Glomerular endothelial cell (primary cell): ENCODE measurements around the gene PSMB11. TPM values are rescaled to one million over a fixed set of nuclear protein-coding genes. Genes with fewer than 3 reads are reported as not detected.

ENCODE experiments used
- DNase-seq: peaks from one replicate; pipeline ENCODE4 v3.0.0-alpha.2; 2011; ENCODE audit warnings: low read depth, low spot score; ENCODE audit errors: extremely low read depth
- total RNA-seq: library from RNA; depleted of rRNA; stranded (reverse); fragments of >200 nt; gene quantifications from 2 replicates; pipeline ENCODE4 v1.2.3, GENCODE V29; 2015

PSMB11 gene
- total RNA-seq, 1 donor from 2014 or later = not detected

- DNase-seq = no peak
Observed at GRCh38 chr14:23056956-23057756, 15.1 kb downstream of the PSMB11 start, which contains the start of gene CDH24. Gene CDH24 (minus strand): TSS chr14:23057520. CDS start chr14:23055733, 1,787 bp downstream.

DNA sequence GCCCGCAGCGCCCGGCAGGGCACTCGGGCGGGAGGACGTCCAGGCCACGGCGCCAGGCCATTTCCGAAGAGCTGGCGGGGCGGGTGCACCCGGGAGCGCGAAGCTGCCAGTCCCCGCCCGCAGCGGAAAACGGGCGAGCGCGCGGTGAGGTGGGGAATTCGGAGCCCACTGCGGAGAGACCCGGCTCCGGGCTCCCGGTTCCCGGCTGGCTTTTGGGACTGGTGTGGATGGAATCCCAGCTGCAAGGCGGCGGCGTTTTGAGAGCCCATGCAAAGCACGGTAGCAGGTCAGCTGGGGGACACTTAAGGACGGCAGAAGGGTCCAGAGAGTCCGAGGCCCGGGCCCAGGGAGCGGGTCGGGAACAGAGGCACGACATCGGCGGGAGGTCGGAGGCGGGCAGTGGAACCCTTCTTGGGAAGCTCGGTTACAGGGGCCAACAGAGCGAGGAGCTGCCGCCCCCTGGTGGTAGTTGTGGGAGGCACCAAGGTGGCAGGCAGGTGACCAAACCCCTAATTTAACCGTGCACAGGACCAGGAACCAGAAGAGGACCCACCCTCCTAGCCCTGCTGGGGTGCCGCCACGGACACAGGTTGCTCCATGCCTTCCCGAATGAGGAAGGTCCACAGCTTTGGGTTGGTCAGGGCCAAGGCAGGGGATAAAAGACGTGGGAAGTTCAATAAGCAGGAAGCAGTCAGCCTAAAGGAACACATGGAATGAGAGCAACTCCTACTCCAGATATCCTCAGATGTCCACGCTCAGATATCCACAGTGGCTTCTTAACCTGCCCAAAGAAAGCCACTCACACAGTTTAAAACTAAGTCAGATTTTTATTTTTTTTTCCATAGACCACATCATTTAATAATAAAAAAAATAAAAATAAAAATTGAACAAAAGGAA, 16.0 kb downstream of the PSMB11 start:
- DNase-seq = no peak

DNA sequence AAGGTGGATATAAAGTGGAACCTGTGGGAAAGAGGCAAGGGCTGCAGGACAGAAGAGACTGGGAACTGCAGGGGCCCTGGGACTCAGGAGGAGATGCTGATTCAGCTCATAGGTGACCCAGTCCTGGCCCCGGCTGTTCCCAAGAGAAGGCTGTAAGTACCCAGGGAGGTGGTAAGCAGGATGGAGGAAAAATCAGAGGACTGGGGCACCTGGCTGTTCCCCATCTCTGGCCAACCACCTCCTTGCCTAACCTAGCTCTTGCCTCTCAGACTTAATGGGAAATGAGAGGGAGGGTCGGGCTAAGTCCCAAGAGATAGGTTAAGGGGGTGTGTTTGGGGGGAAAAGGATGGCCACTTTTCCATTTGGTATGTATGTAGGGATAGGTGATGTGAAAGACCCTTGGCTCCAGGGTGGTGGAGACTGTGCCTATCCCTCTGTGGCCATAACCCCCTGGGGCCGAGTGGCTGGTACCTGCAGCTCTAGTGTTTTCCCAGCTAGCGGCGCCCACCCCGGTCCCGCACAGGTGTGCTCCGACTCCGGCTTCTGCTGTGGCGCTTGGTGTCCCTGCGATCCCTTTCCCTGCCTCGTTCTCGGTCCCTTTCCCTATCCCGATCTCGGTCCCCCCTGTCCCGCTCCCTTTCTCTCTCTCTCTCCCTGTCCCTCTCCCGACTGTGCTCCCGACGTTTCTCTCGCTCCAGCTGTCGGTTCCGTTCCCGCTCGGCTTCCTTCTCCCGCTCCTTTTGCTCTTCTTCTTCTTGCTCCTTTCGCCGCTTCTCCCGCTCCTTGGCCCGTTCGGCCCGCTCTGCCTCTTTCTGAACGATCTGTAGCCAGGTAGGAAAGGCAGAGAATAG, 16.9 kb downstream of the PSMB11 start:
- DNase-seq = no peak

DNA sequence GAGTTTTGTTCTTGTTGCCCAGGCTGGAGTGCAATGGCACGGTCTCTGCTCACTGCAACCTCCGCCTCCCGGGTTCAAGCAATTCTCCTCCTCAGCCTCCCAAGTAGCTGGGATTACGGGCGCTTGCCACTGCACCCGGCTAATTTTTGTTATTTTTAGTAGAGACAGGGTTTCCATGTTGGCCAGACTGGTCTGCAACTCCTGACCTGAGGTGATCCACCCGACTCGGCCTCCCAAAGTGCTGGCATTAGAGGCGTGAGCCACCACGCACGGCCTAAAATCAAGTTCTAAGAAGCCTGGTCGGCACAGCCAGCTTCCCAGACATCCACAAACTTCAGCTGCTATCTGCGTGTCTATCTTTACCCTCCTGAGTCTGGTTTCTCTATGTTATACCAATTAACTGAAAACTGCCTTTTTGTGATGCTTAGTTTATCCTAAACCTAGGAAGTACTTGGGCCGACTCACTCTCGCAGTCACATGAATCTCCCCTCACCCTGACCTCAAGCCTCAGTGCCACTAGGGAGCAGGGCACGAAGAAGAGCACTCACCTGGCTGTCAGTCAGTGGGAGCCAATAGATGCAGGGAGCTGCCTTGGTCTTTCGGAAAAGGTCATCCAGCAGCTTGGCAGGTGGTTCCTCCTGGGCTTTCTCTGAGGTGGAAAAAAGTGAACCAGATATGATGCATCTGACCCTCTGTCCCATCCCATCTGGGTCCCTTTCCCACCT, 18.7 kb downstream of the PSMB11 start:
- DNase-seq = no peak

DNA sequence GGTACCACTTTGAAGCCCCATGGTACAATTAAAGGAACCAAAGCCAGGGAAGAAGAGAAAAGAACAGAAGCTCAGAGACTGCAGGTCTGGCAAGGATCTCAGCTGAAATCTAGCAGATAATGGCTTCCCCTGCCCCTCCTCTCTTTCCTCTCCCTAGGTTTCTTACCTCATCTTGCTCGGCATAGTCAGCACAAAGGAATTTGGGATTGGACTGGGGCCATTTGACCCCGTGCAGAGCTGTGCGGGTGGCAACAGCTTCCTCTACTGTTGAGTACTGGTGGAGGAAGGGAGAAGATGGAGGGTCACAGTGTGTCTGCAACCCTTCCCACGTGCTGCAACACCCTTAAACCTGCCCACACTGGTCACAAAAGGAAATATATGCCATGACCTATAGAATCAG, 20.0 kb downstream of the PSMB11 start:
- peak; percentile 87 for DNase-seq

DNA sequence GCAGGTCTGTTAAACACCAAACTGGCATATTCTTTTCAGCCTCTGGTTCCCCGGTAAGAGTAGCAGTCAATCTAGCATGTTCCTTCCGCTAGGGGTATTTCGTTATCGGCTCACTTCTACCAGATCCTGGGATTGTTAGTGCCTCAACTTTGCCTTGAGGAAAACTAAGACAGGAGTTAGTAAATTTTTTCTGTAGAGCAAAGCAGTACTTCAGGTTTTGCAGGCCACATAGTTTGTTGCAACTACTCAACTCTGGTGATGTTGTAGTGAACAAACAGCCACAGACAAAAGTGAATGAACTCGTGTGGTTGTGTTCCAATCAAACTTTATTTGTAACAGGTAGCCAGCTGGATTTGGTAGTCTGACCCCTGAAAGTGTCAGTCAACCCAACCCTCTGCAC, 21.6 kb downstream of the PSMB11 start:
- no peak for DNase-seq

- no peak for DNase-seq
Observed at GRCh38 chr14:23066368-23066767, 24.4 kb downstream of the PSMB11 start.

DNA sequence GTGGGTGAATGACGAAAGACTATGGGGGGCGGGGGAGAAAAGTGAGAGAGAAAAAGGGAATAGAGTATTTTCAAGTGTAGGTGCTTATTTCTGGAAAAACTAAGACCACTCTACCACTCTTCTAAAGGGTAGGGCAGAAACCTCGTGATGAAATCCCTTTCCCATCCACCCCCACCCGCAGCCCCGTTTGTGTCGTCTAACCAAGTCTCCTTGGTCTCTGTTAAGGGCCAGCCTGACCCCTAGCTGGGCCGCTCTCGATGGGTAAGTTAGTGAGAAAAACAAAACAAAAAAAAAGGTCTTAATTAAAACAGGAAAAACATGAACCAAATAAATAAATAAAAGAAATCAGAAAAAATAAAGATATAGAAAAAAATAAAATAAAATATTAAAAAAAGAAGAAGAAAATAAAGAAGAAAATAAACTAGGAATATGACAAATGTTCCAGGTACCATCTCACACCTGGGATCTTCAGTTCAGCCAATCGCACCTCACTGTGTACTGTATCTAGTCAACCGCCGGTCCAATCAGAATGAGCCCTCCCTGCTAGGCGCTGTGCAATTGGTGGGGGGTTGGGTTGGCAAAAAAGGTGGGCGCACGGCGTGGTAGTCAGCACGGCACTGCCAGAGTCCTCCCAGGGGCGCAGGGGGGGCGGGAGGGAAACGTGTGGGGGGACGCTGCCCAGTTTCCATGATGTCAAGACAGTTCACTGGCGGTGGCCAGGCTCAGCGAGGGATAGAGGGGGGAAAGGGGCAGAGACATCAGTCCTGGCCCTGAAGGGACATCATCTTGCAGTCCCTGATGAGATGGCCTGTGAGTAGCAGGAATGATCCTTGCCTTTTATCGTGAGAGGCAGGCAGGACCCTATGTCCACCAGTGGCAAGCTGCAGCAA, 25.1 kb downstream of the PSMB11 start:
- no peak for DNase-seq

DNA sequence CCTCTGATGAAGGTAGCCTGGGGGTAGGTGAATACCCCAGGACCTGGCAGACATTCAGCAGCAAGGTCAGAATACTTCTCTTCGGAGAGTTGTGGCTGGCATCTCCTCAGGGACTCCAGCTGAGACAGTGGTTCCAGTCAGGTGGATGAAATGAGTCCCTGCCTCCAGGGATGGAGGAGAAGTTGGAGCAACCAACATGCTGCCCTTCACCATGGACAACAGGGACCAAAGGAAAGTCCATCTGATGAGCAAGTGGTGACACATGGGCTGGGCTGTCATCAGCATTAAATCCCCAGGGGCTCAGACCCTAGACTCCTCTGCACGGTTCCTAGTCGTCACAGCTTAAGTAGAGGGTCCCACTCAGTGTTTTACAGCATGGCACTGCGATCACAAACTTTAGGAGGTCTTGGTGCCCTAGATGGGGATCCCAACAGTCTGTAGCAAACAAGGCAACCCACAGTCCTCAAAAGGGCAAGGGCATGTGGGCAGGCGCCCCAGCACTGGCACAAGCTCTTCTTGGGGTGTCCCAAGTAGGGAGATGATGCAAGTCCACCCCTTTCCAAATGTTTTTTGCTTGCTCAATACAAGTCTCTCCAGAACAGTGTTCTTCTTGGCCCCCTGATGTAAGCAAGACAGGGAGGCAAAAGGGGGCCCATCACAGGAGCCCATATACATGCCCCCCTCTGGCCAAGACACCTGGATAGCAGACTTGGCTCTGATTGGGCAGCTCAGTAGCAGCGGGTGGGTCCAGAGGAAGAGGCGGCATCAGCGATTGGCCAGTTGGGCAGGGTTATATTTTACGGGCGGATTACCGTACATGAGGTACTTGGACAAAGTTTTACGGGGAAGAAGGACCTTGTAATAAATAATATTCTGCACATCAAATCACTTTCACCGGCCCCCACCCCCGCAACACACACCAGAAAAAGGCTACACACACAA, 26.1 kb downstream of the PSMB11 start:
- DNase-seq = no peak

DNA sequence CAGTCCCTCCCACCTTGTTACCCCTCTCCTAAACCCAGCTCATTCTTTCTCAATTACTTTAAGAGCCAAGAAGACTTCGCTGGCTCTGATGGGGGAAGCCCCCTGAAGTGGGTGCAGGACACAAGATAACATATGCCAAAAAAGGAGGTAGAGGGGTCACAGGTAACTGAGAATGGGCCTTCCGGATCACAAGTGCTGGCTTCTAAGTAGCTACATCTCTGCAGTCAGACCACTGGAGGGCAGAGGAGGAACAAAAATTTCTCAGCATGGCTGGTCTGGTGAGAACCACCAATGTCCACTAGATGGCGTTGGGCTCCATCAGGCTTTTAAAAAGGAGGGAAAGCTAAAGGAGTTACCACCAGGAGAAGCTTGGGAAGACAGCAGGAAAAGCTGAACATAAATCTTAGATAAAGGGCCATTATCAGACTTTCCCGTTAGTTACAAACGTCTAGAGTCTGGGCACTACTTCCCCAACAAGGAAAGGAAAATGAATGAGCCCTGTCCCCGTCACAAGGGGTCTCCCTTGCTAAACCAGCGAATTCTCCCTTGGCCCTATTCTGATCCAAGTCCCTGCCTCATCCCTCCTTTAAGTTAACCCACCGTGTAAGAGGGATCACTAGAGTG, 26.9 kb downstream of the PSMB11 start:
- peak; percentile 95 for DNase-seq

DNA sequence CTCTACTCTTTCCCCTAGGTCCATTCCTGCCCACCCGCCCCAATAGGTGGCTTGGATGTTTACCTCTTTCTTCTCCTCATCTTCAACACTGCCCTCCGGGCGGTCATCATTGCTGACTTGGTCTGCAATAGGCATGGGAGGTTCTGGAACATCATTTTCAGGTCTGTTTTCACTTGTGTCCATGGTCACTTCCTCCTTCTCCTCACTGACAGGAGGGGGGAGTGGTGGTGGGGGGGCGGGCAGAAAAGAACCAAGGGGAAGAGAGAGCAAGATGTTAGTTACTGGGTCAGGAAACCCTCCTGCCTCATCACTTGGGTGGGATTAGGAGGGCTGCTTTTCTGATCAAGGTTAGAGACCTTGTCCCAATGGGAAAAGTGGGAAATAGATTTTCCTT, 27.4 kb downstream of the PSMB11 start:
- DNase-seq = no peak

GRCh38 chr14:23070262-23071129, 28.5 kb downstream of the PSMB11 start:
- DNase-seq = no peak

GRCh38 chr14:23071244-23071920, 29.4 kb downstream of the PSMB11 start:
- DNase-seq = no peak

GRCh38 chr14:23071921-23072539, 30.0 kb downstream of the PSMB11 start:
- DNase-seq = no peak

DNA sequence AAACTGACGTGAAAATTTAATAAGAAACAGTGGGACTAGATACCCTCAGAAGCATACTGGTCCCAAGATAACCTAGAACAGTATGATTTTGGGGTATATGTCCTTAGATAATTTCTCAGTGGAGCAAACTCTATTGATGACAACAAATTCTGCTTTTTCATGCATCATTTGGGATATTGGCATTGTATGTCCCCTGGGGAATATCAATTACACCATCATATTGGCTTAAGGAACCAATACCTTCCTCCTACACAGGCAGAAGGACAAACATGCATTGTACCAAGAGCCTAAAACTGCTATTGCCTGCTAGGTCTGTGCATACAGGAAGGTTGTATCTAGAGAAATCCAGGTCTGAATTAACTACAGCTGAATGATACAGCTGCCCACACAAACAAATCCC, 32.9 kb downstream of the PSMB11 start:
- DNase-seq = no peak
